Measurements from ENCODE around the gene MRRF. TPM values are rescaled to one million over a fixed set of nuclear protein-coding genes. Genes with fewer than 3 reads are reported as not detected.

The MRRF gene
- total RNA-seq, 2 experiments from 2014 or later: 69.8 to 76.0 TPM

DNA sequence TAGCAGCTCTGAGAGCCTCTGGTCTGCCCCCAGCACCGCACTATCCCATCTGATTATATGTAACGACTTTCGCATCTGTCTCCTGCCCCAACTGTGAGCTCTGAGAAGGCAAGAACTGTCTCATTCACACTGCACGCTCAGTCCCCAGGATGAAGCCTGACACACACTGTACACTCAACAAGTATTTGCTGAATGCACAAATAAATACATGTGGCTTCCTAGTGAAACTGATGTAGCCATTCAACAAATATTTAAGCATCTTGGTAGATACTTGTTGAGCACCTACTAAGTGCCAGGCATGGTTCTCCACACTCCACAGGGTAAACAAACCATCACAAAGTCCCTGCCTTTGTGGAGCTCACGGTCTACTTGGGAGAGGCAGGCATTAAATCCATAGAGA, 71.5 kb downstream of the MRRF start:
- no peaks in the 10 kb centered on the region for H3K27me3 Mint-ChIP-seq
- TF ChIP-seq, protein P1, sequence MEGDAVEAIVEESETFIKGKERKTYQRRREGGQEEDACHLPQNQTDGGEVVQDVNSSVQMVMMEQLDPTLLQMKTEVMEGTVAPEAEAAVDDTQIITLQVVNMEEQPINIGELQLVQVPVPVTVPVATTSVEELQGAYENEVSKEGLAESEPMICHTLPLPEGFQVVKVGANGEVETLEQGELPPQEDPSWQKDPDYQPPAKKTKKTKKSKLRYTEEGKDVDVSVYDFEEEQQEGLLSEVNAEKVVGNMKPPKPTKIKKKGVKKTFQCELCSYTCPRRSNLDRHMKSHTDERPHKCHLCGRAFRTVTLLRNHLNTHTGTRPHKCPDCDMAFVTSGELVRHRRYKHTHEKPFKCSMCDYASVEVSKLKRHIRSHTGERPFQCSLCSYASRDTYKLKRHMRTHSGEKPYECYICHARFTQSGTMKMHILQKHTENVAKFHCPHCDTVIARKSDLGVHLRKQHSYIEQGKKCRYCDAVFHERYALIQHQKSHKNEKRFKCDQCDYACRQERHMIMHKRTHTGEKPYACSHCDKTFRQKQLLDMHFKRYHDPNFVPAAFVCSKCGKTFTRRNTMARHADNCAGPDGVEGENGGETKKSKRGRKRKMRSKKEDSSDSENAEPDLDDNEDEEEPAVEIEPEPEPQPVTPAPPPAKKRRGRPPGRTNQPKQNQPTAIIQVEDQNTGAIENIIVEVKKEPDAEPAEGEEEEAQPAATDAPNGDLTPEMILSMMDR (IDR thresholded peaks at IDR 0.05): no peak
- ChIA-PET CTCF (interaction anchor here (2.4 kb wide), 1 partner anchor 15 kb away, joined by 9 read pairs; no protein-coding TSS in a partner anchor), POLR2A (no interaction called here)
- no peaks in the 10 kb centered on the region for H3K9me3 Mint-ChIP-seq
- no peak for DNase-seq
- intact Hi-C loops (cut with micrococcal nuclease): no loop called here
- no peak overlapping the region for H3K27ac Mint-ChIP-seq
- no peak for ATAC-seq
- H3K4me1 Mint-ChIP-seq (ENCODE audit: low read depth): peaks cover 3% of the 10 kb centered on the region
- no peak overlapping the region for H3K4me3 Mint-ChIP-seq
- H3K36me3 Mint-ChIP-seq (ENCODE audit: low read depth): peaks cover 4% of the 10 kb centered on the region

DNA sequence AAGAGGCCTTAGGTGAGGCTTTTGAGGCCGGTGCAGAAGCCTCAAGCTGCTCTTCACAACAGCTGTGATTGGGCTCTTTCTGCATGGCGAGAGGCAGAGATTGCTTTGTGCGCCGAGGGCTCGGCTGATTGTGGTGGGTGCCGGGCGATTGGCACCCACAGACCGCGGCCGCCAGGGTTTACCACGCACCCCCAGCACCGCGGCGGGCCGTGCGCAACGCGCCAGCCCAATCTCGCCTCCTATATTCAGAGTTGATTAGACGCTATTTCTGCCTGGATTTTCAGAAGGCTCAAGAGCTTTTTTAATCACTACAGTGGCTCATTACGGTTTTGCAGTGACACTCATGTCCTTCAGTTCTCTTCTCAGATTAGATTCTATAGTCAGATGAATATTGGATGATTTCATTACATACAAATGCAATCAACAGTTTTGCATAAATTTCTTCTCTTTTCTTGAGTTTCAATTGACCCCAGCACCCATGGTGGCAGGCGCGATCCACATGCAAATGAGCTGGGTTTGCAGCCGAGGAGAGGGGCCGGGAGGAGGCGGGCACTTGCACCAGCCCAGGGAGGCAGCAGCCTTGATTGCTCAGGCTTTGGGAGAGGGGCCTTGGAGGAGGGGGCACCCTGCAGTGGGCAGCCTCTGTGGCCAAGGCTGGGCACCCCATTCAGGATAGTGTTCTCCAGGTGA, 72.3 kb downstream of the MRRF start:
- H3K4me3 Mint-ChIP-seq: no peak overlapping the region
- no peaks in the 10 kb centered on the region for H3K9me3 Mint-ChIP-seq
- H3K36me3 Mint-ChIP-seq (ENCODE audit: low read depth): no peaks in the 10 kb centered on the region
- TF ChIP-seq, protein P1 (IDR thresholded peaks at IDR 0.05): no peak
- H3K27me3 Mint-ChIP-seq: no peaks in the 10 kb centered on the region
- H3K27ac Mint-ChIP-seq: no peak overlapping the region
- no peaks in the 10 kb centered on the region for H3K4me1 Mint-ChIP-seq (ENCODE audit: low read depth)
- ChIA-PET POLR2A (interaction anchor here (1.0 to 1.5 kb wide), 2 partner anchors 8 kb away, joined by 3 to 4 read pairs; no protein-coding TSS in a partner anchor), CTCF (interaction anchor here (1.4 kb wide), 1 partner anchor 212 kb away, joined by 5 read pairs; no protein-coding TSS in a partner anchor)
- DNase-seq: no peak
- ATAC-seq: no peak
- intact Hi-C loops (cut with micrococcal nuclease): no loop called here

DNA sequence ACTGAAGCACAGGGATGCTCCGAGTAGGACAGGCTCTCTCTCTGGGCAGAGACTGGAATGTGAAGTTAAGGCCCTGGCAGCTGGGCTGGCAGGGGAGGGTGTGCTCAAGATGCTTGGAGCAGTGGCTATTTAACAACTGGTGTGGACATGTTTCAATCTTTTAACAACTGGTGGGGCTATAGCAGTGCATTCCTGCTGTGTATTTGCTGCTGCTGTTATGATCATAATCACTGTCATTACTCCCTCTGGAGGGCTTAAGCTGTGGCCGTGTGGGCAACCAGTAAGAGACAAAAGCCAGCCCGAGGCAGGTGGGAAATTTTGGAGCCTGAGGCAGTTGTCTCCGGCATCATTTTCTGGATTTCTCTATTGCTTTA, 72.9 kb downstream of the MRRF start:
- TF ChIP-seq, protein P1 (IDR thresholded peaks at IDR 0.05): no peak
- no peaks in the 10 kb centered on the region for H3K9me3 Mint-ChIP-seq
- no peaks in the 10 kb centered on the region for H3K36me3 Mint-ChIP-seq (ENCODE audit: low read depth)
- H3K27me3 Mint-ChIP-seq: no peaks in the 10 kb centered on the region
- no peaks in the 10 kb centered on the region for H3K4me1 Mint-ChIP-seq (ENCODE audit: low read depth)
- intact Hi-C loops (cut with micrococcal nuclease): no loop called here
- CTCF ChIA-PET: interaction anchor here (1.4 kb wide), 1 partner anchor 212 kb away, joined by 5 read pairs; no protein-coding TSS in a partner anchor
- H3K27ac Mint-ChIP-seq: no peak overlapping the region
- H3K4me3 Mint-ChIP-seq: no peak overlapping the region
- POLR2A ChIA-PET: interaction anchor here (1.0 to 1.5 kb wide), 2 partner anchors 8 kb away, joined by 3 to 4 read pairs; no protein-coding TSS in a partner anchor
- DNase-seq: no peak
- no peak for ATAC-seq

DNA sequence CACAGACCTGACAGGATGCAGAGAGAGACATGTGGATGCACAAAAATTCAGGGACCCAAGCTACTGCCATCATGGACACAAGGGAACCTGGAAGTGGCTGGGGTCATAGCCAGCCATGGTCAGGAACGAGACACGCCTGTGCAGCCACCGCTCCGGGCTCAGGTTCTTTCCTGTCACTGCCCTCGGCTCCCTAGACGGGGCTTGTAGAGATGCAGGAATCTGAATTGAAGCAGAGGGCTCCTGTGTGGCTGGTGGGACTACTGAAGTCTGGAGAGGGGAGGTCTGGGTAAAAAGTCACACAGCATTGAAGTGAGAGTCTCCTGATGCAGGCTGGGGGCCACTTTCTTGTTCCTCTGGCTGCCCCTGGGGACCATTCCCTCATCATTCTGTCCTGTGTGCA, 73.9 kb downstream of the MRRF start:
- TF ChIP-seq, protein P1 (IDR thresholded peaks at IDR 0.05): no peak
- POLR2A ChIA-PET: interaction anchor here (1.5 kb wide), 1 partner anchor 9 kb away, joined by 3 read pairs; no protein-coding TSS in a partner anchor
- Mint-ChIP-seq H3K4me1 (ENCODE audit: low read depth) (no peaks in the 10 kb centered on the region), H3K36me3 (ENCODE audit: low read depth) (no peaks in the 10 kb centered on the region), H3K4me3 (no peak overlapping the region), H3K27ac (no peak overlapping the region), H3K9me3 (no peaks in the 10 kb centered on the region), H3K27me3 (no peaks in the 10 kb centered on the region)
- no peak for DNase-seq
- ATAC-seq: no peak
- intact Hi-C loops (cut with micrococcal nuclease): no loop called here
- CTCF ChIA-PET: interaction anchor here (2.5 kb wide), 1 partner anchor 12 kb away, joined by 9 read pairs; no protein-coding TSS in a partner anchor

DNA sequence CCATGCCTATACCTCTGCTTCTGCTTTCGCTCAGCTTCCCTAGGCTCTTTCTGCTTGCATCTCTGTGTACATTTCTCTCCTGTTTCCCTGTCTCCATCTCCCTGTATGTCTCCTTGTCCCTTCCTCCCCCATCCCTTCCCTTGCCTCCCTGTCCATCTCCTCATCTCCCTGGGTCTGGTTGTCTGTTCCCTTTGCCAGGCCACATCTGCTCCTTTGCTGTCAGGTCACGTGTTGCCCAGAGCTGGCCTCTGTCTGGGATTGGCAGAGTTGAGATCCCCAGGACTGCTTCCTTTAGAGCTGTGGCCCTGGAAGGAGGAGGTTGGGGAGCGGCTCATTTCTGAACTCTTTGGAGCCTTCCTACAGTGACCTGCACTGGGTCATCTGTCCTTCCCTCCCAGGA, 74.3 kb downstream of the MRRF start:
- no peak overlapping the region for H3K4me3 Mint-ChIP-seq
- DNase-seq: no peak
- H3K36me3 Mint-ChIP-seq (ENCODE audit: low read depth): no peaks in the 10 kb centered on the region
- no peaks in the 10 kb centered on the region for H3K27me3 Mint-ChIP-seq
- POLR2A ChIA-PET: interaction anchor here (1.5 kb wide), 1 partner anchor 10 kb away, joined by 3 read pairs; no protein-coding TSS in a partner anchor
- no peak for ATAC-seq
- H3K27ac Mint-ChIP-seq: no peak overlapping the region
- CTCF ChIA-PET: interaction anchor here (2.5 to 17.1 kb wide), 2 partner anchors 11 to 214 kb away, joined by 9 to 315 read pairs; no protein-coding TSS in a partner anchor
- intact Hi-C loops (cut with micrococcal nuclease): no loop called here
- H3K4me1 Mint-ChIP-seq (ENCODE audit: low read depth): no peaks in the 10 kb centered on the region
- no peaks in the 10 kb centered on the region for H3K9me3 Mint-ChIP-seq
- TF ChIP-seq, protein P1 (IDR thresholded peaks at IDR 0.05): no peak

Data from activated CD8-positive, alpha-beta T cell treated with anti-CD3 and anti-CD28 coated beads for 36 hours (primary cell).